Mucosa of stomach (tissue), 1 donor: ENCODE results near the gene ROCK2.

Experiments
- H3K27me3 ChIP-seq: one replicate; pipeline ENCODE4 v1.7.0; 2013; ENCODE audit warnings: mild to moderate bottlenecking, low read length; ENCODE audit not compliant: control insufficient read depth, insufficient read depth
- H3K36me3 ChIP-seq: one replicate; pipeline ENCODE4 v1.7.0; 2013; ENCODE audit warnings: low read length; ENCODE audit not compliant: control insufficient read depth, insufficient read depth
- H3K4me1 ChIP-seq: one replicate; pipeline ENCODE4 v1.7.0; 2013; ENCODE audit warnings: mild to moderate bottlenecking, low read length; ENCODE audit not compliant: control insufficient read depth, insufficient read depth
- H3K4me3 ChIP-seq: one replicate; pipeline ENCODE4 v1.7.0; 2013; ENCODE audit warnings: low read length
- H3K9ac ChIP-seq: one replicate; pipeline ENCODE4 v1.7.0; 2013; ENCODE audit warnings: mild to moderate bottlenecking, low read length, moderate library complexity
- H3K9me3 ChIP-seq: one replicate; pipeline ENCODE4 v1.7.0; 2013; ENCODE audit warnings: mild to moderate bottlenecking, low read length, moderate library complexity; ENCODE audit not compliant: control insufficient read depth
- donor health status: Pancreatic carcinoma.

Gene ROCK2

DNA sequence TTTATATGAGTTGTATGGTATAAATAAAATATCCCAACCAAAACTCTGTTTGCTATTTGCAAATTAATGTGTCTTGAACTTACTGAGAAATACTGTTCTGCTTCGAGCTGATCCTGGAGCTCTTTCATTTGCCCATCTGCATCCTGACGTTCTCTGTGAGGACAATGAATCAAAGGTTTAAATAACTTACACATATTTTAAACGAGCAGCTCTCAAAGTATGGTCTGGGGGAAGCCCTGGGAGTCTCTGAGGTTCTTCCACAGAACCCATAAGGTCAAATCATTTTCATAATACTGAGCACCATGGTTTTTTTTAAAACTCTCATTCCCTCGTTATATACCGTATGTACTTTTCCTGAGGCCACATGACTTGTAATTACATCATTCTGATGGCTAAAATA is 142.5 kb downstream of the ROCK2 start:
- H3K9ac ChIP-seq = no peak overlapping the region
- H3K27me3 ChIP-seq = no peaks in the 10 kb centered on the region
- H3K9me3 ChIP-seq = no peaks in the 10 kb centered on the region
- H3K4me1 ChIP-seq = no peaks in the 10 kb centered on the region
- no peaks in the 10 kb centered on the region for H3K36me3 ChIP-seq
- H3K4me3 ChIP-seq = no peak overlapping the region

DNA sequence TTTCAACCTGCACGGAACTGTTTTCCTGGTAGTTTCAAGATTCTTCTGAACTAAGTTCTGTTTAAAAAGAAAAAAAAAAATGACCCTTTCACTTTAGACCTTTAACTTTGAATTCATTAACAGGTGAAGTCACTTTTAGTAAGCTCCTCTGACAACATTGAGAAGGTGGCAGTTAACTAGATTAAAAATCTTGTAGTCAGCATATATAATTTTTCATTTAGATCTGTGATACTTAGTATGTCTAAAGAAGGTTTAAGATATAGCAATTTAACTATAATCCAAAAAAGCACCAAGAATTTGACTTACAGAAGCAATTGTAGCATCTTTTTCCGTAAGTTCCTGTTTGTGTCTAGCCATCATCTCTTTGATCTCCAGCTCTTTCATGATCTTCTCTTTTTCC is 143.8 kb downstream of the ROCK2 start:
- H3K4me1 ChIP-seq = no peaks in the 10 kb centered on the region
- no peaks in the 10 kb centered on the region for H3K27me3 ChIP-seq
- H3K9me3 ChIP-seq = no peaks in the 10 kb centered on the region
- no peaks in the 10 kb centered on the region for H3K36me3 ChIP-seq
- no peak overlapping the region for H3K4me3 ChIP-seq
- no peak overlapping the region for H3K9ac ChIP-seq

DNA sequence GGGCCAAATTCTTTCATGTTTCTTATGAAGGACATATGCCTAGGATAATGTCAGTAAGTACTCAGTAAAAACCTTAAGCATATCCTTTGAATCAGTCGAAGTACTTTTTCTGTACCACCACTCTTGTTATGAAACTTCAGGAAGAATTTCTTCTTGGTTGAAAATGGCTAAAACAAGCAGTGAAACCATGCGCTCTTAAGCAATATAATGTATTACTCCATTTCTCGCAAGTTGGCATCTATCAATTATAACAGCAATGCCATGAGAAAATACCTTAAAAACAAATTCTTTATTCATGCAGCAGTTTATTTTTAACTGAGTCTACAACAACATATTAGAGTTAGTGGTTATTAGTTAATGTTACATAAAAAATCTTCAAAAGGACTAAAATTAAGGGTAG is 148.2 kb downstream of the ROCK2 start:
- no peak overlapping the region for H3K9ac ChIP-seq
- no peak overlapping the region for H3K4me3 ChIP-seq
- H3K4me1 ChIP-seq = no peaks in the 10 kb centered on the region
- no peaks in the 10 kb centered on the region for H3K36me3 ChIP-seq
- no peaks in the 10 kb centered on the region for H3K27me3 ChIP-seq
- H3K9me3 ChIP-seq = no peaks in the 10 kb centered on the region

DNA sequence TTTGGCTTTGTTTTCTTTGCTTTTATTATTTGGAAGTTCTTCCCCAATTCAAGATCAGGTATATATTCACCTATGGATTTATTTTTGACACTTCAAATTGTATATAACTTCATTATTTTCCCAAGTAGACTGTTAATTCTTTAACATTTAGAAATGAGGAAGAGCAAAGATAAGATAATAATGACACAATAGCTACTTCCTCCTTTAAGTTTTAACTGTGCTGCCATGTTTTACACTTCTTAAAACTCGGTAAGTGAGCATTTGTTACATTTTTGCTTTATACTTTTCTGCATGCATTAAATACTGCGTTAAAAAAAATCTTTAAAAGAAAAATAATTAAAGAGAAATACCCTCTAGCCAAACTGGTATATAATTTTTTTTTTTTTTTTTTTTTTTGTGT is 156.7 kb downstream of the ROCK2 start:
- no peak overlapping the region for H3K9ac ChIP-seq
- H3K27me3 ChIP-seq = no peaks in the 10 kb centered on the region
- H3K9me3 ChIP-seq = no peaks in the 10 kb centered on the region
- H3K4me3 ChIP-seq = no peak overlapping the region
- no peaks in the 10 kb centered on the region for H3K36me3 ChIP-seq
- no peaks in the 10 kb centered on the region for H3K4me1 ChIP-seq

DNA sequence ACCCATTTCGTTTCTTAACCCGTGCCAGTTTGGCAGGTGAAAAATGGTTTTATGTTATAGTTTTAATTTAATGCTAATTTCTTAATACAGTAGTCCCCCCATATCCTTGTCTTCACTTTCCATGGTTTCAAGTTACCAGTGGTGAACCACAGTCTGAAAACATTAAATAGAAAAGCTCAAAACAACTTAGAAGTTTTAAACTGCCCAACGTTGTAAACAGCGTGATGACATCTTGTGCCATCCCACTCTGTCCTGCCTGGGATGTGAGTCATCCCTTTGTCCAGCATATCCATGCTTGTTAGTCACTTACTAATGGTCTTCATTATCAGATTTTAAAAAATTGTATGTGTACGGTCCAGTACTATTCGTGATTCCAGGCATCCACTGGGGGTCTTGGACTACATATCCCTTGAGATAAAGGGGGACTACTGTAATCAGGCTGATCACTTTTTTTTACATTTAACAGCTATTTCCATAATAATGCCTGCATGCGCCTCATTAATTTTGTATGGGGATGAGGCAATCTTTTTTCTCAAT is 157.3 kb downstream of the ROCK2 start:
- no peaks in the 10 kb centered on the region for H3K36me3 ChIP-seq
- no peaks in the 10 kb centered on the region for H3K27me3 ChIP-seq
- H3K9me3 ChIP-seq = no peaks in the 10 kb centered on the region
- no peak overlapping the region for H3K4me3 ChIP-seq
- no peaks in the 10 kb centered on the region for H3K4me1 ChIP-seq
- no peak overlapping the region for H3K9ac ChIP-seq

DNA sequence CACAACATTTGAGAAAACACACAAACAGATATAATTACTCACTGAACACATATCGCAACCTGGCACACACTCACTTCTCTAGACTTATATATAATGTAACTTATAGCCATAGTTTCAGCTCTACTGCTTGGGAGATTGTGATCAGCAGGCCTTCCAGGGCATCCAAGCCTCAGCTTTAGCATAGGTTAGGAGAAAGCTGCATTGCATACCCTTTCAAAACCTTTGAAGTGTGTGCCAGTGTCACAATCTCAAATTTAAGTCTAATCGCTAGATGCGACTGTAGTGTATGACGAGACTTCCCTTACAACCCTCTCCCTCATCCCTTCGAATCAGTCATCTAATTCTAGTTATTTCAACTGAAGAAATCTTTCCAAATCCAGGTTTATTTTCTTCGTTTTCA is 158.3 kb downstream of the ROCK2 start:
- no peaks in the 10 kb centered on the region for H3K36me3 ChIP-seq
- no peaks in the 10 kb centered on the region for H3K27me3 ChIP-seq
- no peaks in the 10 kb centered on the region for H3K4me1 ChIP-seq
- no peak overlapping the region for H3K9ac ChIP-seq
- H3K4me3 ChIP-seq = no peak overlapping the region
- H3K9me3 ChIP-seq = no peaks in the 10 kb centered on the region

DNA sequence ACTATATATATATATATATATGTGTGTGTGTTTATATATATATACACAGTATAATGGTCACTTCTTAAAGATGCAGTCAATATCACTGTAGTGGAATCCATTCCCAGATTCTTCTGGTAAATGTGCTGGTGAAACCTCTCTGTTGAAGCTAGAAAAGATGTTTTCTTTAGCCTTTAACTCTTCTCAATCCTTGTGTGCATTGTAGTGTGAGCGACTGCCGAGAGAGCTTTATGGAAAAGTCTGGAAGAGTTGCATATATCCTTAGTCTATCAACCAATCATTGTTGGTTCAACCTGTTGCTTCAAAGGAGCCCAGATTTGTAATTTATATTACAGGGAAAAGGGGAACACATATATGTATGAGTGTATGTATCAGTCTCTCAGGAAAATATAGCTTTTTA is 161.5 kb downstream of the ROCK2 start:
- no peak overlapping the region for H3K4me3 ChIP-seq
- peaks cover 4% of the 10 kb centered on the region for H3K36me3 ChIP-seq
- H3K9me3 ChIP-seq = no peaks in the 10 kb centered on the region
- H3K27me3 ChIP-seq = no peaks in the 10 kb centered on the region
- no peak overlapping the region for H3K9ac ChIP-seq
- H3K4me1 ChIP-seq = no peaks in the 10 kb centered on the region

DNA sequence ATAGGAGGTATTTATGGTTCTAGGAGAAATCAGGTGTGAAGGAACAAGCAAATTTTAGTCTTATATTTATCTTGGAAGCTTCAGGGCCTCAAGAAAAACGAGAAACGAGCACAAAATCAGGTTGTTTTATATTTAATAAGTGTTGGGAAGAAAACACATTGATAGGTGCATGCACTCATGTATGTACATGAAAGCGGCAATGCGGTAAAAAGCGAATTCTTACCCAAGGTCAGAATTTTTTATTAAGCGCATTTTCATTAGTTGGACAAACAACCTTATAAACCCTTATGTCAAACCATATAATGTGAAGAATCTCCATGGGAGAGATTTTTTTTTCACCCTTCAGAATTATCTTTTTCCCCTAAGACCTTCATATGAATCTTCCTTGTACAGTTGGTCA is 163.8 kb downstream of the ROCK2 start:
- Histone ChIP-seq H3K4me1 (no peaks in the 10 kb centered on the region), H3K9ac (no peak overlapping the region), H3K27me3 (no peaks in the 10 kb centered on the region), H3K4me3 (no peak overlapping the region), H3K36me3 (peaks cover 4% of the 10 kb centered on the region), H3K9me3 (no peaks in the 10 kb centered on the region)

DNA sequence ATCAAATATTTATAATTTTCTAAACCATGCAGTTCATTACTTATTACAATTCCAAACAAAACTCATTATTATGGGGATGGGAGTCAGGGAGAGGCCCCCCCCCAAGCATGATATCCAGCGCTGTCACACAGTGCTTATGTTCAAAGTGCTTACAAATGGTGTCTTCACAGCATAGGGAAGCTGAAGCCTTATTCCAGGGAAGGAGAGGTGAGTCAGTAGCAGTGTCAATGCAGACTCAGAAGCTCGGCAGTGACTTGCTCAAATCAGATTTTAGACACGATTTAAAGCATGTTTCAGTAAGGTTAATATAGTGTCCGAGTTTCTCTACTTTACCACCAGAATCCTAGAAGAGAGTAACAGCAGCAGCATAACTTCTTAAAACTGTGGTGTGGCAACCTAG is 164.5 kb downstream of the ROCK2 start:
- H3K4me1 ChIP-seq = no peaks in the 10 kb centered on the region
- no peak overlapping the region for H3K4me3 ChIP-seq
- no peaks in the 10 kb centered on the region for H3K9me3 ChIP-seq
- H3K9ac ChIP-seq = no peak overlapping the region
- no peaks in the 10 kb centered on the region for H3K27me3 ChIP-seq
- H3K36me3 ChIP-seq = peaks cover 4% of the 10 kb centered on the region

DNA sequence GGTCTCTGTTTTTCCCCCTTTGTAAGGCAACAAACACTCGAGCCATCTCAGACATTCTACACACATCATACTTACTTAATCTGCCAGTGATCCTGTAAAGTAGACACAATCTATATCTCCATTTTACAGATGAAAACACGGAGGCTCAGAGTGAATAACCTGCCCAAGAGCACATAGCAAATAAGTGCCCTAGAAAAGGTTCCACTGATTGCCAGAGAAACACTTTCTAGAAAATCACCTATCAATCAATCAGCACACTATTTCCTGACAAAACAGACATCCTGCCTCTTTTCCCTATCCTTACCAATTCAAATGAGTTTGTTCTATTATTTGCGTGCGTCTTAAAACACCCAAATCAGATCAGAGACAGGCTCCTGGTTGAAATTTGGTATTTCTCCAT is 165.2 kb downstream of the ROCK2 start:
- Histone ChIP-seq H3K4me3 (no peak overlapping the region), H3K4me1 (no peaks in the 10 kb centered on the region), H3K9ac (no peak overlapping the region), H3K36me3 (peaks cover 4% of the 10 kb centered on the region), H3K9me3 (no peaks in the 10 kb centered on the region), H3K27me3 (no peaks in the 10 kb centered on the region)

DNA sequence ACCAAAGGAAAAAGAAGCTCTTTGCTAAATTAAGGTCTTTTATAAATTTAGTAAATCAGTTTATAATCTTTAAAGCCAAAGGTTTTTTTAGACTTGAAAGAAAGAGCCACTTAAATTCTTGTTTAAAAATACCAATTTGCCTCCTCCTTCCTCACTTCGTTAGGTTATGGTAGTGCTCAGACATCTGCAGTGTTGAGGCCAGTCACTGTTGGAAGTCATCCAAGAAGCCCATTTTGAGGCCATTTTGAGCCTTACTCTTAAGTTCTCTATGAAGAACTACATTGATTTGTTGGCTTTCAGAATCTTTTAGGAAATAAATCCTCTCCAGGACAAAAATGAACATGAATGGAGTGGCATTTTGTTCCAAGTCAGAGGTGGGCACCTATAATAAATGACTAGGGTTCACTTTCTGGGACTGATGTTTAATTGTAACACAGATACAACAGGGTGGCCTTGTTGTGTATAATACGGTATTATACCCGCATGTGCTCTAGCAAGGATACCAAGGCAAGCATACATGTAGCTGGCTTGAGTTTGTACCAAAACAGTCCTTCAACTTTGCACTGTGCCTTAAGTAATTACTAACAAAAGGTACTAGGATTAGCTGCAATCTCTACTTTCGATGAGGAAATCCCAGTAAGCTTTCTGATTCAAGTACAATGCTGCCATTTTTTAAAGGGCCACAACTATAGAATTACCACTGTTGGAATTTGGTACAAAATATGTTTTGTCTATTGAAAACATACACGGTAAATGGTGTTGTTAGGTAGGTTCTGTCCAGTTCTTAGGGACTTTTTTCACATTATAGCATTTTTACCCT is 166.4 kb downstream of the ROCK2 start:
- Histone ChIP-seq H3K4me1 (no peaks in the 10 kb centered on the region), H3K9me3 (no peaks in the 10 kb centered on the region), H3K27me3 (no peaks in the 10 kb centered on the region), H3K9ac (no peak overlapping the region), H3K4me3 (no peak overlapping the region), H3K36me3 (peaks cover 4% of the 10 kb centered on the region)

DNA sequence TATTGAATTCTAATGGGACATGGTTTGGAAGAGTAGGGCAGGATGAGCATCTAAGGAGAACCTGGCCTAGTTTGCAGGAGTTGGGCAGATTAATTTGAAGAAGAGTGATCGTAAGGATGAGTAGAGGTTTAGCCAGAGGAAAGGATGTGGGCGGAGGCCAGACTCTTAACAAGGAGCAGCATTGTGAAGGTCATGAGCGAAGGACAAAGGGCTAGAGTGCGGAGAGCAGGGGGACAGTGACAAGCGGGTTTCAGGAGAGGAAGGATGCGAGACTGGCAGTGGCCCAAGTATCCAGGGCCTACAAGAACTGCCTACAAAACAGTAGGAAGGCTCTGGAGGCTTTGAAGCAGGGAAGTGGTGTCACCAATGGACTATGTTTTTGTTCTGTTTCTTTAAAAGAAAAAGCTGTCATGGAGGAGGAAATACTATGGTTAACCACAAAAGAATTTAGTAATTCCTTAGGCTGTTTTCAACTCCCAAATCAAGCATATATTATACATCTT is 169.1 kb downstream of the ROCK2 start:
- Histone ChIP-seq H3K9ac (no peak overlapping the region), H3K27me3 (no peaks in the 10 kb centered on the region), H3K36me3 (peaks cover 4% of the 10 kb centered on the region), H3K9me3 (no peaks in the 10 kb centered on the region), H3K4me3 (no peak overlapping the region), H3K4me1 (no peaks in the 10 kb centered on the region)
